HG03575 (cell line): Measurements from ENCODE around the gene VAMP2.
"Not testable (repeated sequence)": the region's sequence is repeated elsewhere in the genome, so short reads cannot be mapped to it uniquely, and the experiment has no call there.

Source experiments
- ATAC-seq: cut with Tn5 transposase; IDR thresholded peaks from one replicate; pipeline ENCODE4 v1.9.1; 2021; ENCODE audit not compliant: unreplicated experiment, insufficient number of reproducible peaks, low FRiP score; ENCODE audit errors: extremely low read depth

The VAMP2 gene

DNA sequence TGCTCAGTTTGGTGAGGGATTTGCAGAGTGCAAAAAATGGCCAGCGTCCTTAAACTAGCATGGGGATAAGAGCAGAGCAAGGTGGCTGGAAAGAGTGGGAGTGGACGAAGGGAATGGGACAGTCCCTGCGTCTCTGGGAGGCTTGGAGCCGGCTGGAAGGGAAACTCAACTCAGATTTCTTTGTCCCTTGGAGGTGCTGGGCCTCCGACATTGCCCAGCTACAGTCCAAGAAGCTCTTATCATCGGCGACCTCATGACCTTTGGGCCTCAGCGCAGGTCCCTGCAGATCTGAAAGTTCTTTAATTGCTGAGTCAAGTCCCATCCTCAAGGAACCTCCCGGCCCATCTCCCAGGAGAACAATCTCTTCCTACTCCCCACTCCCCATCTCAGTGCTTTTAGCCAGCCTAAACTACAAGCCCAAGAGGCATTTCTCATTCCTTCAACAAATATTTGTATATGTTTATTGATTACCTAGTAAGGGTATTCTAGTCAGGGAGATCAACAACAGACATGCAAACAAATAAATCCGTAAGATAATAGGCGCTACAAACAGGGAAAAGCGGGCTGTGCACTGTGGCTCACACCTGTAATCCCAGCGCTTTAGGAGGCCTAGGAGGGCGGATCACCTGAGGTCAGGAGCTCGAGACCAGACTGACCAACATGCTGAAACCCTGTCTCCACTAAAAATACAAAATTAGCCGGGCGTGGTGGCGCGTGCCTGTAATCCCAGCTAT lies 14.4 kb upstream of the VAMP2 start:
- no peak for ATAC-seq

DNA sequence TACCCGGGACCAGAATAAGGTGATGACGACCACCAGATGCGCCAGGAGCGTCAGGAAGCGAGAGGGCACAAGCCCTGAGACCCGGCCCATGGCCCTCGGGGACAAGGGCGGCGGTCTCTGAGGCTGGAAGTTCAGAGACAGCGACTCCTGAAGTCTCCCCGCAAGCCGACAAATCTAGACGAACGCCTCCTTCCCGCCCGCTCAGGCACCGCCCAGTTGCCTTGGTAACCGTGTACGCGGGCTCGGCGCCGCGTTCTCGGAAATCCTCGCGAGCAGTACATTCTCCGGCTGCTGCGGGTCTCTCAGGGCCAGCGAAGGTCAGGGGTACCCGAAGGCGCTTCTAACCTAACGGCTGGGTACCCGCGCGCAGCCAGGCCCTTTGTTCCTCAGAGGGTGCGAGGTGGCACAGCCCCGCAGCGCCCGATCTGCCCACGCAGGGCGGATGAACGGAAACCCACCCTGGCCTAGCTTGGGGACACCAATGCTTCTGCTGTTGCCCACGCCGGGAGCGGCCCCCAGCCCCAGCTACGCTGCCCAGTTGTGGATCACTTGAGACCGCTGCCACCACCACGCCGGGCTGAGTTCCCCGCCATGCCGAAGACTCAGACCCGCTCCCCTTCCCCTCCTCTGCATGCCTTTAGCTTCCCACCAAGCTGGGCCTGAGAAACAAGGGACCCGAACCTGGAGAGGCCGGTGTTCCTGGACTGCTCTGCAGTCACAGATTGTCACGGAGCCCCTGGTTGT lies 13.6 kb upstream of the VAMP2 start, which contains the start of gene TMEM107:
TSS of gene TMEM107 (minus strand) at position 184 of the 744 bp plus-strand sequence. CDS start at position 90, 94 bp downstream.
- no peak for ATAC-seq

DNA sequence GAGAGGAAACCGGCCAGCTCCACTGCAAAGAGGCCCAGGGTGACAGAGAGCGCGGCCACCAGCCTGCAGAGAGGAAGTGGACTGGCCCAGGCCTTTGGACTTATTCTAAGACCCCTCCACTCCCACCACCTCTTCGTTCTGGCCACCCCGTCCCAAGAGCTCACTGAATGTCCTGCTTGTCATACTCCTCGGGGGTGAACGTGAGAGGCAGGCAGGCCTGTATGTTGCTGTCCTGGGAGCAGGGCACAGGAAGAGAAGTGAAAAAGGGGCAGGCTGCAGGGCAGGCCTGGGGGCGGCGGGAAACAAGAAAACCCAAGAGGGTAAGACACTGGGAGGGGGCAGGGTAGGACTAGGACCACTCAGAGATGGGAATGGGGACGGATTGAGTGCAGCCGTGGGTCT lies 13.0 kb upstream of the VAMP2 start:
- ATAC-seq = no peak

DNA sequence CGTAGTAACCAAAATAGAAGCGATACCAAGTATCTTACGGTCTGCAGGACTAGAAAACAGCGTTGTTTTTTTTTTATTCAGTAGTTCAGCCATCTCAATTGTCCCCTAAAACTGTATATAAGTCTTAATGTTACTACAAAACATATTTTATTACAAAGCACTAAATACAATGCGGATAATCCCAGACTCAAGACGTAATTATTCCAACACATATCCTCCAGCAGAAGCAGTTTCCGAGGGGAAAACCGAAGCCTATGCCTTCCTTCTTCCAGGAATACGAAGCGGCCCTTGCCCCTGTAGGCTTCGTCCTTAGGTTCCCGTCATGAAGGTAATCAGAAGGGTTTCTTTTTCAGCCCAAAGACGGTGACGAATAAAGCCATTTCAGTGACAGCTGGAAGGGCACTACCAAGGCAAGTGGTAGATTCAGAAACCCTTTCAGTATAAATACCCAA lies 11.1 kb upstream of the VAMP2 start:
- no peak for ATAC-seq

DNA sequence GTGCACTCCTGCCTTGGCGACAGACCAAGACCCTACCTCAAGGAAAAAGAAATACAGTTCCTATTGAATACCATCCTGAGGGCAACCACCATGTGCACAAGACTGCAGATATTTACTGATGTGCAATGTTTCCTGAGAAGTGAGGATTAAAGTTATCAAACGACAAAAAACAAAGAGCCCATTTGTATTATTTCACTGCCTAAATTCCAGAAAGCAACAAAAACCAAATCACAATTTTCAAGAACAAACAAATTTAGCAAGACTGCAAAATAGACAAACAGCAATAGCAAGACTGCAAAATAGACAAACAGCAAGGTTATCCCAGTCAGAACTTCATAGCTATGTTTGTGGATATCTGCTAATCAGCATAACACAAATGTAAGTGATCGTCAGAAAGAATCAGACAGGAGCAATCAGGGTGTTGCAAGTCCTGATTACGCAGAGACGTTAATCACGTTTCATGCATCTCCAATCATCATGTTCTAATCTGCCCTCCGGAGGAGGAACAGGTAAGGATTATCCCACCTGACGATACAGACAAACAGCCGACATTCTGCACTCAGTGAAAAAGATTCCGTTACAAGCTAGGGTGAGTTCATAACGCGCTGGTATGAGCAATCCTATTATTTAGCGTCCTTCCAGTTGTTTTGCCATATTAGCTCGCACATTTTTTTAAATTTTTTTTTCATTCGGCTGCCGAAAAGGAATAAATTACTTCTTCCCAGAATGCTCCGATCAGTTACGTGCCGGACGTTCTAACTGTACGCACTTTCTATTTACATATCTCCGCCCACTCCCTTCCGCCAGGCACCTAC lies 10.5 kb upstream of the VAMP2 start:
- peak; percentile 48 for ATAC-seq

DNA sequence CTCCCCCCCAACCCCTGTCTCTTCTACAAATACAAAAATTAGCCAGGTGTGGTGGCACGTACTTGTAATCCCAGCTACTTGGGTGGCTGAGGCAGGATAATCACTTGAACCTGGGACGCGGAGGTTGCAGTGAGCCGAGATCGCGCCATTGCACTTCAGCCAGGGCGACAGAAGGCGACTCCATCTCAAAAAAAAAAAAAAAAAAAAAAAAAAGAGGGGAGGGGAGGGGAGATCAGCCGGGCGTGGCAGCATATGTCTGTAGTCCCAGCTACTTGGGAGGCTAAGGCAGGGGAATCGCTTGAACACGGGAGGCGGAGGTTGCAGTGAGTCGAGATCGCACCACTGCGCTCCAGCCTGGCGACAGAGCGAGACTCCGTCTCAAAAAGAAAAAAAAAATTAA lies 7.4 kb upstream of the VAMP2 start:
- ATAC-seq = not testable (repeated sequence)

DNA sequence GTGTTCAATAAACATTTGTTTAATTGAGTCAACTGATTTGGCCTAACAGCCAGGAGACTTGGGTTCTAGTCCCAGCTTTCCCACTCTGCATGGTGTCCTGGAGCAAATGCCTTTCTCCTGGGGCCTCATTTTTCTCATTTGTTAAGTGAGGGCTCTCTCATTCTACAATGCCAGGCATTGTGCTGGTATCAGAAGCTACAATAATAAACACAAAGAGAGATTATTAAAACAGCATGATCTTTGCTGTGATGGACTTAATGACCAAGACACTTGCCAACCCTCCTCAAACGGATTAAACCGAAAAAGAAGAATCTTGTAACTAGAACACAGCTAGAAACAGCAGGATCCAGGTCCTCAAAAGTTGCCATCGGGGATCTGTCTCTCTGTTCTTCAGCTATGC lies 4.8 kb upstream of the VAMP2 start:
- ATAC-seq = no peak

DNA sequence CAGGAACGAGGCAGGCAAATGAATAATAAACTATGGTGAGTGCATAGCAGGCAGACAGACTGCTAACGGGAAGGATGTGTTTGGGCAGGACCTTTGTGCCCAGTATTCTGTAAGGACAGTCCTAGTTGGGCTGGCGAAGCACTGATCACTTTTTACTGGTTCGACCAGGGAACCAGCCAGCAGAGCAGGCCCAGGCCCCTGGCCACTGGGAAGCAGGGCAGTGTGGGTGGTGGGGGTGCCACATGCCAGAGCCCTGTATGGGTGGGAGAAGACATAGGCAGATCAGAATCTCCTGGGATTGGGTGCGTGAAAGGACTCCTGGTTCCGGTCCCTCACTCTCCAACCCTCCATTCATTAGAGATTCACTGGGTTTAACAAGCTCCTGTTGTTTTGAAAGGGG lies 4.0 kb upstream of the VAMP2 start:
- ATAC-seq = no peak

DNA sequence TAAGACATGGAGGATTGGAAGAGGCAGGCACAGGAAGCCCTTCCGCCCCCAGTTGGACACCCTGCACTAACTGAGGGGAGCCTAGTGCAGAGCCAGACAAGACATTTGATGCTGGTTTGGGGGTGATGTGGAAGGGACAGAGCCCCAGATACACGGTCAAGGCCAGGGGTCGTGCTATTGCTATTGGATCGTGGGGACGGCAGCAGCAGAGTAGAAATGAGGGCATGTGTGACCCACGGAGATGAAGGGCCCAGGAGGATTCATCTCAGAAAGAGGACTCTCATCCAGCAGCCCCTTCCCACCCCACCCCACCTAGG lies 2.0 kb upstream of the VAMP2 start:
- no peak for ATAC-seq

DNA sequence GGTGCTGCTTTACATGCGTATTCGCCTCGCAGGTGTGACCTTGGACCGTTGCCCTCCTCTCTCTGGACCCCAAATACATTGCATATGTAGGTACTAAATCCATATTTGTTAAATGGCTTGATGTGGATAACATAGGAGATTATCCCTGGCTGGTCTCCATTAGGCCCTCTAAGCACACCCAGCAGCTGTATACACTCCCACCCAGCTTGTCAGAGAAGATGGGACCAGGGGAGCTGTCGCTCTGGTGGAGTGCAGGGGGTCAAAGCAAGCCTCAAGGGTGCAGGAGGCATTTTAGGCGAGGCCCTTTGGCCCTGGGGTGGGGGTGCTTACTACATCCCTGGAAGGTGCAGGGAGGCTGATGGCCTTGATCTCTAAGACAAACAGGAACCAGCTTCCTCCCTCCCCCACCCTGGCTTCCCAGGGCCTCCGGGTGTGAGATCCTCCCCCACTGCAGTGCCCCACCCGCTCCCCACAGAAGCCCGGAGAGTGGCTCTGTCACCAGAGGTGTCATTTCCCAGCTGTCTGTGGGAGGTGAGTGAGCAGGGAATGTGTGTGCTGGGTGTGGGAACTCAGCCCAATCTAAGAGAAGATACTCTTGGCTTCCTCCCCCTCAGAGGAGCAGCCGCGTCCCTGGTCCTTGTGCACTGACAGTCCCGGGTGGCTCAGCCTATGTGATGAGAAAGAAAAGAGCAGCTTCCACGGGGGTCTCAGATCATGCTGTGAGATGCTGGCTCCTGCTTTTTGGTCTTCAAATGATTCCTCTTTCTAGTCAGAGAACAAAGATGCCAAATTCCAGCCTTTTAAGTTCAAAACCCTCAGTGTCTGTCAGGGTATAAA lies 1.4 kb upstream of the VAMP2 start:
- ATAC-seq = no peak

DNA sequence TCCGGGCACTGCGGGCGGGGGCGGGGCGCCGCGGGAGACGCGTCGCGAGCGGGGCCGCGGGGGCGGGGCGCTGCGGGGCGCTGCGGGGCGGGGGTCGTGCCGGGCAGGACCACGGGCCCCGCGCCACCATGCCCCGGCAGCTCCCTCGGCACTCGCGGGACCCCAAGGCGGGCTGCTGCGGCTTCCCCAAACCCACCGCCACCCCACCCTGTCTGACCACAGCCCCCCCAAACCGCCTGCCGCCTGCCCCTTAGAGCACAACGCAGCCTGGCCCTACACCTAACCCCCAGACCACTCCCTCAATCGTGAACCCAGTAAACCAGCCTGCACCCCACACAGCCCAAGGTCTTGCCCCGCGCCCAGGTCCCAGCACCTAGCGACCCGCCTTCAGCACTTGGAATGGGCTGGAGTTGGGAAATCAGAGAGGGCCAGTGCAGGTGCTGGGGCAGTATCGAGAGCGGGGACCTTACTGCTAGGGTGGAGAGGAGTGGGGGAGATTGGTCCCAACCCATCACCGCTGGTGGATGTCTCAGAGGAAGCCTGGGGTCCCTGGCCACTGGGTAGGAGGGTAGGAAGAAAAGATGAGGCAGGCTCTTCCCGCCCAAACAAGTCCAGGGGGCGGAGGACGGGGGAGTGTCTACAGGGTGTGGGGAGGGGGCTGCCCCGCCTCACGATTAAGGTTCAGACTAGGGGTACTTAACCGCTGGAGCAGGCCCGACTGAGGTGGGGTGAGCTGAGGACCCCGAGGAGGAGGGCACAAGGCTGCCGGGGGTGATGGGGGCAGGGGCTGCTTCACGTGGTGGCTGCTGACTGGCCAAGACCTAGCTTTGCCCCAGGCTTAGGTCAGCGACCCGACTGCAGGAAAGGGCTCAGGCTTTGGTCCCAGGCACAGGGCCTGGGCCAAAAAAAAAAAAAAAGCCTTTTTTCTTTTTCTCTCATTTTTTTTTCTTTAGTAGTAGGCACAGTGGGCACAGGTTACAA lies 539 bp upstream of the VAMP2 start:
- no peak for ATAC-seq

DNA sequence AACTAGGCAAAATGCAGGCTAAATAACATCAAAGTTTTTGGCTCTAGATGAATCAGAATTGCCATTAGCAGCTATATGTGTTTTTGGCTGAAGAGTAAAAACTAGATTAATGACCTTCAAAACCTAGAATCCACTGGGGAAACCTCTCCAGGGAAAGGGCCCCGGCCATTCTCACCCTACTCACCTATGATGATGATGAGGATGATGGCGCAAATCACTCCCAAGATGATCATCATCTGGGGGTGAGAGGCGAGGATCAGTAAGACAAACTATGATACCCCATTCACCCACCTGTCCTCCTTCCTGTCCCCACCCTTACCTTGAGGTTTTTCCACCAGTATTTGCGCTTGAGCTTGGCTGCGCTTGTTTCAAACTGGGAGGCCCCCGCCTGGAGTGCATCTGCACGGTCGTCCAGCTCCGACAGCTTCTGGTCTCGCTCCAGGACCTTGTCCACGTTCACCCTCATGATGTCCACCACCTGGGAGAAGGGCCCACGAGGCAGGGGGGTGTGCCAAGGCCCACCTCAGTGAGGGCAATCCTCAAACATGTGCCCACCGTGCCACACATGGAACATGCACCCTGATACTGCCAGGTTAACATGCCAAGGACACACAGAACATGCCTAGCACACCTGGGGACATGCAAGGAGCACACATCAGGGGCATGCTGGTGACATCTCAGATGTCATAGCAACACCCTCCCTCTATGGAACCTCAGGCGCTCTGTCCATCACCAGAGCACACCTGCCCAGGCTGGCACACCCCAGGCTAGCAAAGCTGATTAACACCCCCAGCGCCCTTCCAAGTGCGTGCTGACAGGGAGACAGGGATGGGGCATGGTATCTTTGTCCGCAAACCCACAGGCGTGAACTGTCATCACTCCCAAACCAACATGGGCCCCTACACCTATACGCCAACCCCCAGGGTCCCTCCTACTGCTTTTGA lies 1.2 kb downstream of the VAMP2 start:
- ATAC-seq = no peak

DNA sequence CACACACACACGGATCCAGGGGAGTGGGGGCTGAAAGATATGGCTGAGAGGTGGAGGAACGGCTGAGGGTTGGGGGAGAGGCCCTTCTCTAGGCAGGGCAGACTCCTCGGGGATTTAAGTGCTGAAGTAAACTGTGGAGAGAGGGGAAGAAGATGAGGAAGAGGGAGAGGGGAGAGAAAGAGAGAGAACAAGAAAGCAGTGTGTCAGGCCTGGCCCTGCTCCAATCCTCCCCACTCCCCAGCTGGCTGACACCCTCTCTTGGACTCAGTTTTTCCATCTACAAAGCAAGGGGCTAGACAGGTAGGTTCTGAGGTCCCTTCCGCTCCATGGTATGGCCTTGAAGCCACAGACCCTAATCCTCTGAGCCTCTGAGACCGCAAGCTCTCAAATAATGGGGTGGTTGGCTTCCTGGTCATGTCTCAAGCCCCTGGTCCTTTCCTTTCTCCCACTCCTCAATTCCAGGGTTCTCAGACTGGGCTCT lies 2.0 kb downstream of the VAMP2 start:
- ATAC-seq = no peak

DNA sequence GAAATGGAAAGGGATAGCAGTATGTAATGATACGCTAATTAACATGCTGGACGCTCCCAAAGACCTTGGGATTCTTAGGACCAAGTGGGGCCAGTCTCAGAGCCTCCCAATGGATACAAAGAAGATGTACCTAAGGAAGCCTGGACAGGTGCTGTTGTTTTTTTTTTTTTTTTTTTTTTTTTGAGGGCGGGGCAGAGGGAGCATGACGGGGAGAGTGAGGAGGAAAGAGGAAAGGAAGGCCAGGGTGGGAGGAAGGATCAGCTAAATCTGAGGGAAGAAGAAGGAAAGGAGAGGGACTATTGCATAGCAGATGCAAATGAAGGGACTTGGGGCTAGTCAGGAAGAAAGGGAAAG lies 2.5 kb downstream of the VAMP2 start:
- no peak for ATAC-seq

DNA sequence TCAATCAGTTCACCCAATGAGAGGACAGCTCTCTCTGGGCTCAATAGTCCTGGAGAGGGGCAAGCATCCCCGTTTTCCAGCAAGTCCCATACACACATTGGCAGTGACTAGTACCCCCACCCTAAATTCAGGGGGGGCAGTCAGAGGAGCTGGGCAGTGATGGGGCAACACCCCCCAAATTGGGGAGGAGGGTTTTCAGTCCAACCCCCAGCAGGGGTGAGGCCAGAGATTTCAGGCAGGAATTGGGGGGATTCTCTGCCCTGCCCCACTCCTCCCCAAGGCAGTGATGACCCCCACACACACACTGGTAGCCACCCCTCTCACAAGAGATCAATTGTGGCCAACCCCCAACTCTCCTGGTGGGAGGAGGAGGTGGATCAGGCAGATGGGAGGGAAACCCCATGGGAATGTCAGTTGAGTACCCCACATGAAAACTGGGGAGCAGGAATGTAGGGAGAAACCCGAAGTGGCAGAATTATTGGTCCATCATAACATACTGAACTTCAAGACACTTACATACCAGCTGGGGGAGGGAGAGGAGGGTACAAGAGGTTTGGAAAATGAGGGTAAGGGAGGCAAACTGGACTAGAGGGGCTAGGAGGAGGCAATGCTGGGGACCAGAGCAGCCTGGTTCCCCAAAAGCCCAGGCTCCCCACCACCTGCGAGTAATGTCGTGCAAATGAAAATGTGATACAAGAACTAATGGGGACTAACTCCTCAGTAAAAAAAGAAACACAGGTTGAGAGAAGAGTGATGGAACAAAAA lies 3.1 kb downstream of the VAMP2 start:
- ATAC-seq = no peak

DNA sequence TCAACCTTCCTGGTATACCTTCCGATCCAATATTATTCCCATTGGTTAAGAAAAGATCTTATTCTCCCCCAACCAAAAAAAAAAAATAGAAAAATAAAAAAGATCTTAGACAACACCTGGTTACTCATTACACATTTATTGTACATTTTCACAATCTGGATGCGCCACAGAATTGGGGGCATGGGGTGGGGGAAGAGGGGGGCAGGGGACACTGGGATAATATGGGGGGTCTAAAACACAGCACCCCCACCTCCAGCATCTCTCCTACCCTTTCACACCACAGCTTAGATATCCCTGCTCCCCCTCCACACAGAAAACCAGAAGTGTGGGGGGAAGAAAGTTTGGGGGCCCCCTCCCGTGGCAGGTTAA lies 3.7 kb downstream of the VAMP2 start:
- ATAC-seq = no peak
